ENCODE results near the gene NTNG1.

Gene NTNG1

GRCh38 chr1:107343601-107344000, 202.8 kb downstream of the NTNG1 start:
- DNase-seq, result no peak

DNA sequence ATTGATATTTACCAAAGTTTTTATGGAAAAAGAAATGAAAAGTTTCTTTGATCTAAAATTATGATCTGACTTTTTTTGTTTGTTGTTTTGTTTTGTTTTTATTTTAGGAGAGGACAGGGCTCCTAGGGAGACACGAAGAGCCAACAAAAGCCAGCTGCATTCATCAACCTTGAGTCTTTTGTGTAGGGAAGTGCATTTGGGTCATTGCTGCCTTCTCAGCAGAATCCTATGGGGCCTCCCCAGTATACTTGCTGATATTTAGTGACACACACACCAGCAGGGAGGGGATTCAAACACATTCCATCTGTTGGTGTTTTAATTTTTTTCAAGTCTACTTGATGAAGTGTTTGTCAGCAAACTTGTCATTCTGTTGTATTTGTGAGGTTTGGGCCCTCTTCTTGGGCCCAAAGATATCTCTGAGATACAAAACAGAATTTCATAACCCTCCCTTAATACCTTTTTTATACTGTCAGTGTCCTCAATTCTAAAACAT, 203.5 kb downstream of the NTNG1 start:
- no peak for DNase-seq

DNA sequence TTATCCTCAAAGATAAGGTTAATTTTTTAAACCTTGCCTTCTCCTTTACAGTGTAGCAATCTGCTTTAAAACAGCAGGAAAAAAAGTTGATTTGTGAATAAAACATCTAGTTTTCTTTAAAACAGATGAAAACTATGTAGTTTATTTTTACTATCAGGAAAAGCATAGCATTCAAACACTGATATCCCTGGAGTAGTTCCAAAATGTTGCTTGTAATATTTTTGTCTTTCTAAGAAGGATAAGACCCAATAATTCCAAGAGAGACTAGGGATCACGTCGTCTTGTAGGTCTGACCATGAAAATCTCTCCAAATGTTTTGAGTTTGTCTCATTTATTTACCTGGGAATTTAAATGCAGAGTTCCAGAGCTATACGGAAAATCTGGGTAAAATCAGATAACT, 204.0 kb downstream of the NTNG1 start:
- no peak for DNase-seq

GRCh38 chr1:107352850-107353249, 212.0 kb downstream of the NTNG1 start:
- DNase-seq, result no peak

- DNase-seq, result no peak
Observed at GRCh38 chr1:107357376-107357775, 216.5 kb downstream of the NTNG1 start.

- DNase-seq, result no peak
Observed at GRCh38 chr1:107358619-107359327, 217.9 kb downstream of the NTNG1 start.

DNA sequence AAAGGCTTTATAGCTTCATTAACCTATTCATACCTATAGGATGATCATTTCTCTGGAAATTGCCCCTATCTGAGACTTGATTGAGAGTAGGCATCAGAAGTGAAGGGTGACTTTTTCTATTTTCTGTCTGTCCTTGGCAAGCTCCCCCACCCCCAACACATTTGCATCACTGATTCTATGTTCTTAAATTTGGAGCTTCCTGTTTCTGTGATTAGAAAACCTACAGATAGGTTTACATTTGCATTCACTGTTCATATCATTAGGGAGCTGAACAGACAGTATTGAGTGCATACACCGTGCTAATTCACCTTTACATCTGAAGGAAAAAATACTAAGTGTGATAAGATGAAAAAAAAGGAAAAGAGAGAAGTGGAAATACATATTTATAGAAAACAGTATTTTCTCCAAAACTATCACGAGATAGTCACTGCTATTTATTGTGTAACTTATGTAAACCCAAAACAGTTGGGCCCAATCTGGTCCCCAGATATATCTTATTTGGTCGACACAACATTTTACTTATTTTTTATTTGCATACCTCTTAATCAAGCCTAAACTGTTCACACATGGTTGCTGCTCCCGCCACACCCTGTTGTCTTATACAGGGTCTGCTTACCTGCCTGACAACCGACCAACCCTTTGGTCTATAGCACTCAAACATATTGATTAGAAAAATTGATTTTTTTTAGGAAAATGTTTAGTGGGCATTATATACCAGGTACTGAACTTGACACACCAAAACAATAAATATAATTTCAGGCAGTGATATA, 218.8 kb downstream of the NTNG1 start:
- DNase-seq, result no peak

DNA sequence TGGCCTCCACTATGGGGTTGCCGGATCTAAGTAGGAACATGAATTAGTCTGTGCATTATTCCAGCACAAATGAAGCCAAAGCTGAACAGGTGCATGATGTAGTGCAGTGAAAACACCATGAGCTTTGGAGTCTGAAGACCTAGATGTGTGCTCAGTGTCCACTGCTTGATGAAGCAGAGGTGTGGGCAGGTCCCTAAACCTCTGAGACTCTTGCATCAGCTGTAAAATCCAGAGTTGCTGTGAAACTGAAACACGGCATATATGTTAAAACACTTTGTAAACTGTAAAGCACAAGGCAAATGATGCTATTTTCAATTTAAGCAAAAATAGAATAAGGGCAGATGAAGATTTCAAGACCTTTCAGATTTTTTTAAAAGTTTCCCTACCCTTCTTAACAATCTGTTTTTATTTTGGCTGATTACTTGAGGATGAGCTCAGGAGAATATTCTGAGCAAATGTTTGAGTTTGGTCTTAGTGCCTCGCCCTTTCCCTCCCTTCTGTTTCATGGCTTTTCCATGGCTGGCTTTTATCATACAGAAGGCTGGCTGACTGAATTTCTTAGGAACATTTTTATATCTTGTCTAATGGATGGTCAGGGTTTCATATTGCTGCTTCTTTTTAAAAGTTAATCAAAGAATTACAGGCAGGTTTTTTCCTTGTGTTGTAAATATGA, 221.8 kb downstream of the NTNG1 start:
- no peak for DNase-seq

GRCh38 chr1:107363154-107363553, 222.3 kb downstream of the NTNG1 start:
- no peak for DNase-seq

GRCh38 chr1:107365527-107366240, 224.8 kb downstream of the NTNG1 start:
- no peak for DNase-seq

DNA sequence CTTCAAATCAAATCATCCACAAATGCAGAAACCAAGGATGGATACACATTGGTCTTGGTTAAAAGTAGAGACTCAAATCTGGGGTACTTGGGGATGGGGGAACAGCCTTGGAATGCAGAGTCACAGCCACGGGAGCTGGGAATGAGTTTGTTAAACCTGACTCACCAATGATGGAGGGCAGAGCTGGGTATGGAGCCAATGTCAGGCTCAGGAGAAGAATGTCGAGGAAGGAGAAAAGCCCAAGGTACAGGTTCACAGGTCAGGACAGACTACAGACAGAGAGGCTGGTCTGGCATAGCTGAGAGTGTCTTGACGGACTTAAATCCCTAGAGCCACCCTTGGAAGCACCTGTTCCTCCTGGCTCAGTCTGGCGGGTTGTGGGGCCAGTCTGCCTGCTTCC, 237.6 kb downstream of the NTNG1 start:
- DNase-seq, result no peak

DNA sequence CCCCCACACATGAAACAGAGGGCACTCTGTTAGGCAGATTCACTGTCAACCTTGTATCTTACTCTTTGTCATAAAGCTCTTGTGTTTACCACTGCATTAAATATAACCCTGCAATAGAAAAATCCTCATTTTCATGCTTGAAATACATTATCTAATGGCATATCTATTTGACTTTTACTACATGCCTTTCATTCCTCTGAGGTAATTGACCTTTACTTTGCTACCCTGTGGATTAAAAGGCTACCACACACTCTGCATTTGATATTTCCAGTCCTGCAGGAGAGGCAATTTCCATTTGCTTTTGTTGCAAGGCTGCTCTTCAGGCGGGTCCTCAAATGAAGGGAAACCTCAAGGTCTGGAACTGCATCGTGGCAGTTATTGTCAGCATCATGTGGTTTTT, 238.0 kb downstream of the NTNG1 start:
- no peak for DNase-seq

- DNase-seq, result no peak
Observed at GRCh38 chr1:107379826-107380225, 239.0 kb downstream of the NTNG1 start.

DNA sequence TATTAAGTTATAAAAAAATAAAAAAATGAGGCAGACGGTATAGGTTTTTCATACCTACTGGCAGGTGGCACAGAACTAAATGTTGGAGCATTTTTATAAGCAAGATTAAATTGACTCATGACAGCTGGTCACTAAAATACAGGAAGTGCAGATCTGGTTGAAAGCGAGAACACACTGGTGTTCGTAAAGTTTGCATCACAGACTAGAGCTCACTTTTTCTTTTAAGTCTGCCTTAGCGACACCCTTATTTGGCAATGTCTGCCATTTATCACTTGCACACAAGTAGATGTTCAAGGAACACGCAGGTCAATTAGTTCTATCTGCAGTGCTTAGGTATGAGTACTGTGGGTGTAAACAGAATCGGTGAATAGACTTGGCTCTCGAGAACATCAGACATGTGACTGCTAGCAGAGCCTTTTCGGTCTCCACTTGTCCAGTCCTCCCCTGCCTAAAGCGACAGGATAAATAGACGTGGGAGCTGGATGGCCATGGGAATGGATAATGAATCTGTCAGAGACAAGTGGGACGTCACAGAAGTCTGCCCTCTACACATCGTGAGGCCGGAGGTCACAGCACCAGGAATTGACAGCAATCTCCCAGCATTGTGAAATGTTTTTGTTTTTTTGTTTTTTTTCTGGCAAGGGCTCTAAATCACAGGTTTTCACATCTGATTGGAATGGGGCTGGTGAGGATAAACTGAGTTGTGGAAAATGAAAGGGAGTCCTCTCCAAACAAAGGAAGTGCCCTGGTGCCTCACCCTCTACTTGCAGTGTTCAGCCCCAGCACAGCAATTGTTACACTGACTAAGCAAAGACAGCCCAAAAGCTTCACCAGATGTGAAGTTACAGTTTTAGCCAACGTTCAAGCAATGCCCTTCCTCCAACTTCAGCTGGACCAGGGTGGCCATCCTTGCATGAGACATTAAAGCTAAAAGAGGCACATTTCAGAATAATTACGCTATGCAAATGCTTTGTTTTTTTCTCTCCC, 248.9 kb downstream of the NTNG1 start:
- DNase-seq, result no peak

DNA sequence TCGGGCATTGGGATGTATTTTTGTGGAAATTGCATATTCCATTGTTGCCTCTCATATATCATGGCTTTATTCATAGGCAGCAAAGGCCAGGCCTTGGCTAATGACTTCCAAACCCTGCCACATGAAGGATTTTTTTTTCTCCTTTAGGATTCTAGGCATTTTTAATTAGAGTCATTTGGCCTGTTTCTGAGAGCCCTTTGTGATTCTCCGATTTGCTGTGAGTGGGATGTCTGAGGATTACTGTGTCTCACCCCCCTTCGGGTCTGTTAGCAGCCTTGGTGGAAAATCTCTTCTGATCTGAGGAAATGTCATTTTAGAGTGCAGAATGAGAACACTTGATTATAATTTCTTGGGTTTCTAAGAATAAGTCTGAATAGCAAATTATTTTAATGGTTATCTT, 253.5 kb downstream of the NTNG1 start:
- no peak for DNase-seq

- DNase-seq, result no peak
Observed at GRCh38 chr1:107401704-107402103, 260.9 kb downstream of the NTNG1 start.

GRCh38 chr1:107404756-107405155, 263.9 kb downstream of the NTNG1 start:
- no peak for DNase-seq

DNA sequence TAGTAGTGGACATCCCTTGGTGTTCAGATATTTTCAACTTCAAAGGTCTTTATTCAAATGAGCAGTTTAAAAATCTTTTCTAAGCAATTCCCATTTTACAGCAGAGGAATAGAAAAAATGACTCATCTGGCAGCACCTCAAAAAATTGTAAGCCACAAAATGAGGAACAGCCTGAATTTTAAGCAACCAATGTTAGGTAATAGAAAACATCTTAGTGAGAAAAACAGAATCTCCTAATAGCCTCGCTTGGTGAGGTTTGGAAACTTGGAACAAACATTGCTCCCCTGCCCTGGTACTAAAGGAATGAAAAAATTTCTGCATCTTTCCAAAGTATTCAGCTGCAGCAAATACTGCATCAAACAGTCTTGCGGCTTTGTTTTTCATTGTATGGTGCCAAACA, 264.4 kb downstream of the NTNG1 start:
- peak; percentile 16 to 65 (median 43) for DNase-seq

- DNase-seq, result no peak
Observed at GRCh38 chr1:107407011-107407410, 266.2 kb downstream of the NTNG1 start.

- no peak for DNase-seq
Observed at GRCh38 chr1:107413546-107413945, 272.7 kb downstream of the NTNG1 start.

- DNase-seq, result no peak
Observed at GRCh38 chr1:107413951-107414350, 273.1 kb downstream of the NTNG1 start.

GRCh38 chr1:107414550-107414949, 273.7 kb downstream of the NTNG1 start:
- no peak for DNase-seq
